NCI-H345 treated with DMSO at 0.1 percent for 48 hours (cell line): ENCODE data around the gene COL5A1.

Source experiments
- DNase-seq: peaks from one replicate; lab custom pipeline; 2025; ENCODE audit not compliant: unreplicated experiment; lab: John Stamatoyannopoulos, UW

Gene COL5A1

GRCh38 chr9:134625361-134626068 is 16.1 kb upstream of the COL5A1 start:
- no peak for DNase-seq

- no peak for DNase-seq
Measured at GRCh38 chr9:134626069-134626423, 15.6 kb upstream of the COL5A1 start.

GRCh38 chr9:134626571-134627416 is 14.8 kb upstream of the COL5A1 start:
- no peak for DNase-seq

- no peak for DNase-seq
Measured at GRCh38 chr9:134627417-134628353, 13.9 kb upstream of the COL5A1 start.

GRCh38 chr9:134628354-134628736 is 13.3 kb upstream of the COL5A1 start:
- DNase-seq: no peak

GRCh38 chr9:134629061-134629585 is 12.5 kb upstream of the COL5A1 start:
- DNase-seq: no peak

GRCh38 chr9:134629586-134630392 is 11.8 kb upstream of the COL5A1 start:
- no peak for DNase-seq

GRCh38 chr9:134630393-134630790 is 11.2 kb upstream of the COL5A1 start:
- DNase-seq: no peak

- no peak for DNase-seq
Measured at GRCh38 chr9:134630861-134631260, 10.7 kb upstream of the COL5A1 start.

GRCh38 chr9:134631881-134632280 is 9.7 kb upstream of the COL5A1 start:
- DNase-seq: no peak

GRCh38 chr9:134632329-134632728 is 9.3 kb upstream of the COL5A1 start:
- DNase-seq: no peak

- DNase-seq: no peak
Measured at GRCh38 chr9:134633362-134634142, 8.1 kb upstream of the COL5A1 start.

- DNase-seq: no peak
Measured at GRCh38 chr9:134634176-134634575, 7.4 kb upstream of the COL5A1 start.

GRCh38 chr9:134634667-134635230 is 6.9 kb upstream of the COL5A1 start:
- DNase-seq: no peak

- no peak for DNase-seq
Measured at GRCh38 chr9:134635351-134636148, 6.1 kb upstream of the COL5A1 start.

- DNase-seq: no peak
Measured at GRCh38 chr9:134636149-134636507, 5.5 kb upstream of the COL5A1 start.

- DNase-seq: no peak
Measured at GRCh38 chr9:134637241-134637640, 4.4 kb upstream of the COL5A1 start.

GRCh38 chr9:134637696-134638501 is 3.7 kb upstream of the COL5A1 start:
- DNase-seq: no peak
